Coronary artery (tissue), 2 donors: ENCODE data around the gene ACSM3.

ENCODE experiments used
- DNase-seq: peaks from one replicate; pipeline ENCODE4 v3.0.0-alpha.2; 2017; ENCODE audit warnings: low spot score
- H3K27ac ChIP-seq, 2 donors: fragments of 200-600 bp; sonication (generic); one replicate each; pipeline ENCODE4 v1.5.1; 2016 to 2019
- H3K4me3 ChIP-seq: fragments of 200-600 bp; sonication (generic); 2 replicates; pipeline ENCODE4 v1.5.1; 2016; ENCODE audit warnings: mild to moderate bottlenecking, moderate library complexity
- CTCF ChIP-seq: fragments of 200-600 bp; sonication (generic); IDR thresholded peaks from one replicate; pipeline ENCODE4 v1.5.1; 2019; ENCODE audit warnings: antibody characterized with exemption

Gene ACSM3

GRCh38 chr16:20839504-20839903 lies 75.7 kb downstream of the ACSM3 start:
- H3K4me3 ChIP-seq: no peak overlapping the region
- TF ChIP-seq CTCF: no peak
- no peak overlapping the region for H3K27ac ChIP-seq
- no peak for DNase-seq

GRCh38 chr16:20844054-20844453 lies 80.2 kb downstream of the ACSM3 start:
- H3K4me3 ChIP-seq: no peak overlapping the region
- TF ChIP-seq CTCF: no peak
- no peak overlapping the region for H3K27ac ChIP-seq
- no peak for DNase-seq

- Histone ChIP-seq H3K4me3 (no peak overlapping the region), H3K27ac (no peak overlapping the region)
- TF ChIP-seq CTCF: no peak
- DNase-seq: no peak
These were observed 80.8 kb downstream of the ACSM3 start for GRCh38 chr16:20844588-20844987.

GRCh38 chr16:20846030-20846429 lies 82.2 kb downstream of the ACSM3 start:
- no peak overlapping the region for H3K4me3 ChIP-seq
- TF ChIP-seq CTCF: no peak
- H3K27ac ChIP-seq: no peak overlapping the region
- no peak for DNase-seq

GRCh38 chr16:20846551-20846950 lies 82.7 kb downstream of the ACSM3 start:
- Histone ChIP-seq H3K4me3 (no peak overlapping the region), H3K27ac (no peak overlapping the region)
- TF ChIP-seq CTCF: no peak
- DNase-seq: no peak
